Body of pancreas (tissue), 4 donors: ENCODE results near the gene REXO4. TPM values are rescaled to one million over a fixed set of nuclear protein-coding genes. Genes with fewer than 3 reads are reported as not detected.

Experiments used
- ATAC-seq: fragments of 150-250 bp; one replicate; pipeline ENCODE4 v1.9.1; 2016
- DNase-seq, 4 donors: peaks; one replicate each; pipeline ENCODE4 v3.0.0-alpha.2; 2019
- H3K27ac ChIP-seq, 4 donors: fragments of 200-600 bp; sonication (generic); 1 replicate in 3 of 4; 2 replicates in 1 of 4; pipeline versions ENCODE4 v1.5.1 to v1.6.1; 2016 to 2019; ENCODE audit warnings: mild to moderate bottlenecking in 1 of 4, mixed read lengths in 1 of 4, moderate library complexity in 1 of 4
- H3K27me3 ChIP-seq, 2 donors: fragments of 200-600 bp; sonication (generic); one replicate each; pipeline ENCODE4 v1.6.0; 2016; ENCODE audit warnings: mild to moderate bottlenecking in 1 of 2
- H3K36me3 ChIP-seq, 2 donors: fragments of 200-600 bp; sonication (generic); replicated peaks in 1 of 2; 2 replicates each; pipeline ENCODE4 v1.5.1; 2016; ENCODE audit warnings: low read depth in 2 of 2; ENCODE audit not compliant: insufficient read depth in 1 of 2
- H3K4me1 ChIP-seq: fragments of 200-600 bp; sonication (generic); one replicate; pipeline ENCODE4 v1.6.0; 2016
- H3K4me3 ChIP-seq, 2 donors: fragments of 200-600 bp; sonication (generic); 1 replicate in 1 of 2; 2 replicates in 1 of 2; pipeline ENCODE4 v1.5.1; 2016 to 2019
- H3K9me3 ChIP-seq, 3 donors: fragments of 200-600 bp; sonication (generic); 1 replicate in 2 of 3; 2 replicates in 1 of 3; pipeline ENCODE4 v1.5.1; 2016
- POLR2A ChIP-seq, 3 donors: fragments of 450-650 bp; IDR thresholded peaks; one replicate each; pipeline ENCODE4 v1.6.1; 2016; ENCODE audit warnings: antibody characterized with exemption in 3 of 3, mild to moderate bottlenecking in 2 of 3
- WGBS, 2 donors: methylation state at CpG; one replicate each; pipeline ENCODE4 v1.1.5; 2017; 5-methylcytosine and 5-hydroxymethylcytosine counted together
- intact Hi-C: fragments of 100-400 bp; cut with DNase I; formaldehyde crosslinking; loops from one replicate; pipeline ENCODE4 v1.15.1; 2023
- total RNA-seq, 2 donors: library from RNA; depleted of rRNA; stranded (reverse); fragments of >200 nt; gene quantifications; one replicate each; pipeline ENCODE4 v1.1.0, GENCODE V29; 2016
- TF ChIP-seq, protein P1 (sequence below), 7 experiments: fragments of 450-650 bp in 4 of 7; fragments of 200-600 bp in 3 of 7; sonication (generic) in 3 of 7; IDR thresholded peaks; one replicate each; pipeline ENCODE4 v1.5.1; 2016 to 2019; ENCODE audit warnings: antibody characterized with exemption in 7 of 7

Gene REXO4
- total RNA-seq, 2 donors from 2014 or later = 15.6 to 21.8 TPM

DNA sequence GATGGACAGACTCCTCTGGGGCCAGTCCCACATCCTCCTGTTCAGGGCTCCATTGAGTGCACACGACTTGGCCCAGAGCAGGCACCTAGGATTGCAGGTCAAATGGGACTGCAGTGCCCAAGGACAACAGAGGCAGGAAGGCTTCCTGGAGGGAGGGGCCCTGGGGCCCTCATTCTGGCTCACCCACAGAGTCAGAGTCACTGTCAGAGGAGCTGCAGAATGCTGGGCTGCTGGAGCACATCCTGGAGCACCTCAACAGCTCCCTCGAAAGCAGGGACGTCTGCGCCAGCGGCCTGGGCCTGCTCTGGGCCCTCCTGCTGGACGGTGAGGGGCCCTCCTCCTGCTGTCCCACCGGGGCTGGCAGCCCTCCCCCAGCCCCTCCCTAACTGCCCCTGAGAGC, 15.1 kb downstream of the REXO4 start:
- H3K4me3 ChIP-seq = no peak overlapping the region
- no peaks in the 10 kb centered on the region for H3K27me3 ChIP-seq
- intact Hi-C loops = no loop called here
- ATAC-seq = no peak
- no peak overlapping the region for H3K27ac ChIP-seq
- TF ChIP-seq POLR2A (IDR thresholded peaks at IDR 0.05) = no peak
- TF ChIP-seq, protein P1, sequence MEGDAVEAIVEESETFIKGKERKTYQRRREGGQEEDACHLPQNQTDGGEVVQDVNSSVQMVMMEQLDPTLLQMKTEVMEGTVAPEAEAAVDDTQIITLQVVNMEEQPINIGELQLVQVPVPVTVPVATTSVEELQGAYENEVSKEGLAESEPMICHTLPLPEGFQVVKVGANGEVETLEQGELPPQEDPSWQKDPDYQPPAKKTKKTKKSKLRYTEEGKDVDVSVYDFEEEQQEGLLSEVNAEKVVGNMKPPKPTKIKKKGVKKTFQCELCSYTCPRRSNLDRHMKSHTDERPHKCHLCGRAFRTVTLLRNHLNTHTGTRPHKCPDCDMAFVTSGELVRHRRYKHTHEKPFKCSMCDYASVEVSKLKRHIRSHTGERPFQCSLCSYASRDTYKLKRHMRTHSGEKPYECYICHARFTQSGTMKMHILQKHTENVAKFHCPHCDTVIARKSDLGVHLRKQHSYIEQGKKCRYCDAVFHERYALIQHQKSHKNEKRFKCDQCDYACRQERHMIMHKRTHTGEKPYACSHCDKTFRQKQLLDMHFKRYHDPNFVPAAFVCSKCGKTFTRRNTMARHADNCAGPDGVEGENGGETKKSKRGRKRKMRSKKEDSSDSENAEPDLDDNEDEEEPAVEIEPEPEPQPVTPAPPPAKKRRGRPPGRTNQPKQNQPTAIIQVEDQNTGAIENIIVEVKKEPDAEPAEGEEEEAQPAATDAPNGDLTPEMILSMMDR (IDR thresholded peaks at IDR 0.05) = no peak
- H3K9me3 ChIP-seq = no peaks in the 10 kb centered on the region
- peaks cover 0 to 2% of the 10 kb centered on the region in 2 donors for H3K36me3 ChIP-seq
- WGBS, 2 donors = 86% methylated on average over 7 of the region's 7 CpGs; no CpG with 5 or more reads in 1 of the 2 donors
- no peak for DNase-seq
- H3K4me1 ChIP-seq = no peaks in the 10 kb centered on the region

DNA sequence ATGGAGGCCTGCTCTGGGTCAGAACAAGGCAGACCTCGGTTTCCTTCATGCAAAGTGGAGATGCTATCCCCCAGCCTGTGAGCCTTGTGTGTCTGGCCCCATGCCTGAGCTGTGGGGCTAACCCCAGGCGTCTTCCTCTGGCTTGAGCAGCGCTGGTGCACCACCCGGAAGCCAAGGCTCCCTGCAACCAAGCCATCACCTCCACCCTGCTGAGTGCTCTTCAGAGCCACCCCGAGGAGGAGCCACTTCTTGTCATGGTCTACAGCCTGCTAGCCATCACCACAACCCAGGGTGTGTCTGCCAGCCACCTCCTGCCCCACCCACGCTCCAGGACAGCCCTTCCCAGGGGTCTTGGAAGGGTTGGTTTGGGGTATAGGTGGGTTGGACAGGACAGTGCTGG, 16.2 kb downstream of the REXO4 start:
- no peak for DNase-seq
- Histone ChIP-seq H3K9me3 (no peaks in the 10 kb centered on the region), H3K27ac (no peak overlapping the region), H3K4me1 (no peaks in the 10 kb centered on the region), H3K36me3 (no peaks in the 10 kb centered on the region), H3K4me3 (no peak overlapping the region), H3K27me3 (peaks cover 0 to 5% of the 10 kb centered on the region in 2 donors)
- no peak for ATAC-seq
- TF ChIP-seq, protein P1 (IDR thresholded peaks at IDR 0.05) = no peak
- TF ChIP-seq POLR2A (IDR thresholded peaks at IDR 0.05) = no peak
- intact Hi-C loops = no loop called here
- WGBS, 2 donors = 69 to 87% methylated on average over 5 to 6 of the region's 6 CpGs

DNA sequence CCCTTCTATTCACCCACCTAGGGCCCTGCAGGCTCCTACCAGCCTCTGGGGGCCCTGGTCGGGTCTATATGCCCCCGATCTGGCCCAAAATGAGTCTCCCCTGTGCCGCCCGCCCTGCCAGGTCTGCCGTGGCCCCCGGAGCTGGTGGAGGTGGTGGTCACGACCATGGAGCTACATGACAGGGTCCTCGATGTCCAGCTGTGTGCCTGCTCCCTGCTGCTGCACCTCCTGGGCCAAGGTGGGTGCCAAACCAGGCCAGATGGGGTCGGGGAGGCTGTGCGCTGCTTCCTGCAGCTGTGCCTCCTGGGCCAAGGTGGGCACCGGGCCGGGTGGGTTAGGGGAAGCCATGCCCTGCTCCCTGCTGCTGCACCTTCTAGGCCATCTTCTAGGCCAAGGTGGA, 17.5 kb downstream of the REXO4 start:
- DNase-seq (no peak), ATAC-seq (no peak)
- intact Hi-C loops = no loop called here
- 73% methylated on average over 12 of the region's 12 CpGs; no CpG with 5 or more reads in 1 of the 2 donors for WGBS, 2 donors
- no peak for TF ChIP-seq POLR2A (IDR thresholded peaks at IDR 0.05)
- TF ChIP-seq, protein P1 (IDR thresholded peaks at IDR 0.05) = no peak
- H3K36me3 ChIP-seq = no peaks in the 10 kb centered on the region
- H3K27me3 ChIP-seq = peaks cover 0 to 9% of the 10 kb centered on the region in 2 donors
- H3K9me3 ChIP-seq = no peaks in the 10 kb centered on the region
- no peaks in the 10 kb centered on the region for H3K4me1 ChIP-seq
- no peak overlapping the region for H3K4me3 ChIP-seq
- no peak overlapping the region for H3K27ac ChIP-seq

DNA sequence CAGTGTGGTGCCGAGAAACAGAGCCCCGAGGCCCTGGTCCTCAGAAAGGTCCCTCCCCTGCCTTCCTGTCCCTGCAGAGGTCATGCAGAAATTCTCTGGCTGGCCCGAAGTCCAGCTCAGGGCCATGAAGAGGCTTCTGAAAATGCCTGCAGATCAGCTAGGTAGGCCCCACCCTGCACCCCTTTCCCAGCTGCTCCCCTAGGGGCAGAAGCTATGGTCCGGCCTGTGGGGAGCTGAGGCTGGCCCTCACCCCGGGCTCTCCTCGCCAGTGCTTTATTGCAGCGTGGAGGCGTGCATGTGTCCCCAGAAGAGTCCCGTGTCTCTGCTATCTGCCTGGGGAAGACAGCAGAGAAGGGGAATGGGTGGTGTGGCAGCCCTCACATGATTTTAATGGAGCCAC, 19.9 kb downstream of the REXO4 start:
- H3K27me3 ChIP-seq = peaks cover 0 to 9% of the 10 kb centered on the region in 2 donors
- DNase-seq = no peak
- TF ChIP-seq POLR2A (IDR thresholded peaks at IDR 0.05) = no peak
- TF ChIP-seq, protein P1 (IDR thresholded peaks at IDR 0.05) = no peak
- no peaks in the 10 kb centered on the region for H3K36me3 ChIP-seq
- H3K27ac ChIP-seq = no peak overlapping the region
- no peaks in the 10 kb centered on the region for H3K4me1 ChIP-seq
- H3K9me3 ChIP-seq = no peaks in the 10 kb centered on the region
- intact Hi-C loops = no loop called here
- WGBS, 2 donors = 55% methylated on average over 8 of the region's 9 CpGs; no CpG with 5 or more reads in 1 of the 2 donors
- no peak for ATAC-seq
- no peak overlapping the region for H3K4me3 ChIP-seq

DNA sequence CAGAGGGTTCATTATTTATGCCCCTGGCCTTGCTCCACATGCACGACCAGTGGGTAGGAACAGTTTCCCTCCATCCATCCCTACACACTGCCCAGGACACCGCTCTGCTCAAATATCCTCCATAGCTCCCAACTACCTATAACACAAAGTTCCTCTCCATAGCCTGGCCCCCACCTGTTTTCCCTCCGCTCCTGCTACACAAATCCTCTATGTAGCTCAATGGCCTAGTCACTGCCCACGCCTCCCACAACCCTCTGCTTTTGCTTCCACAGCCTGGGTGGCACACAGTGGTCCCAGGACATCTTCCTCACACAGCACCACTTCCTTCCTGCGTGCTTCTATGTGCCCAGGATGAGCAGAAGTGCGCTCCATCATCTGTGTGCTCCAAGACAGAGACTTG, 20.4 kb downstream of the REXO4 start:
- 69% methylated on average over 6 of the region's 6 CpGs for WGBS, 2 donors
- intact Hi-C loops = no loop called here
- Histone ChIP-seq H3K36me3 (no peaks in the 10 kb centered on the region), H3K4me1 (no peaks in the 10 kb centered on the region), H3K27me3 (peaks cover 0 to 9% of the 10 kb centered on the region in 2 donors), H3K4me3 (no peak overlapping the region), H3K9me3 (no peaks in the 10 kb centered on the region), H3K27ac (no peak overlapping the region)
- DNase-seq (no peak), ATAC-seq (no peak)
- TF ChIP-seq POLR2A (IDR thresholded peaks at IDR 0.05) = no peak
- TF ChIP-seq, protein P1 (IDR thresholded peaks at IDR 0.05) = no peak
